T-helper 2 cell (primary cell): Measurements from ENCODE around the gene C1orf35.

Source experiments
- DNase-seq, 5 experiments: peaks; one replicate each; pipeline versions ENCODE4 v3.0.0 to v3.0.0-alpha.2; 2012 to 2022
- total RNA-seq, 2 donors: gene quantifications; one replicate each; lab custom pipeline; 2026; lab: John Stamatoyannopoulos, UW

Gene C1orf35
- total RNA-seq: 21.2 to 30.4 reads per million in 2 donors

DNA sequence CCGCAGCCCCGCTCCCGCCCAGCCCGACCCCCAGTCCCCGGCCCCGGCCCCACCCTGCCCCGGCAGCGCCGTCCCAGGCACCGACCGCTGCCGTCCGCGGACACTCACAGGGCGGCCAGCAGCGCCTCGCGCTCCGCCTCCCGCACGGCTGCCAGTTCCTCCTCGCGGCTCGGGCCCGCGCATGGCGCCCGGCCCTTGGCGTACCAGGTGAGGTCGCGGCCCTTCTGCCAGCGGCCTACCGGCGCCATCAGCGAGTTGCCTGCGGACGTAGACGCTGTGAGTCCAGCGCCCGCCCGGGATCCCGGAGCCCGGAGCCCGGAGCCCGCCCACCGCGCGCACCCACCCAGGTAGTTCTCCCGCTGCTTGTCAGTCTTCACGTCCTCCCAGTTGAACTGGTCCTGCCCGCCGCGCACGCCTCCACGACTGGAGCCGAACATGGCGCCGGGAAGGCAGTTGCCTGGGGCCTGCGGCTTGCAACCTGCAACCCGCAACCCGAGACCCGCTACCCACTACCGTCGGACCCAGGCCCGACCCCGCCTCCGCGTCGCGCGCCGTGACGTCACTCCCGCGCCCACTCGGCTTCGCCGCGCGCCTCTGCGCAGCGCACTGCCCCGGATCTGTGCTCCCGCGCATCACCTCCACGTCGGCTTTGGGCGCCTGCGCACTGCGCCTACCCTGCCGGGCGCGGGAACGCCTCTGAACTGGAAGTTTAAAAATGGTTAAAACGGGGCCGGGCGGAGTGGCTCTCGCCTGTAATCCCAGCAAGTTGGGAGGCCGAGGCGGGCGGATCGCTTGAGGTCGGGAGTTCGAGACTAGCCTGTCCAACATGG lies at the start of gene C1orf35:
C1orf35 (minus strand) TSS at position 535 of the 830 bp plus-strand sequence; CDS start at position 437, 98 bp downstream.
- peak; percentile 89 to 96 (median 92) for DNase-seq

DNA sequence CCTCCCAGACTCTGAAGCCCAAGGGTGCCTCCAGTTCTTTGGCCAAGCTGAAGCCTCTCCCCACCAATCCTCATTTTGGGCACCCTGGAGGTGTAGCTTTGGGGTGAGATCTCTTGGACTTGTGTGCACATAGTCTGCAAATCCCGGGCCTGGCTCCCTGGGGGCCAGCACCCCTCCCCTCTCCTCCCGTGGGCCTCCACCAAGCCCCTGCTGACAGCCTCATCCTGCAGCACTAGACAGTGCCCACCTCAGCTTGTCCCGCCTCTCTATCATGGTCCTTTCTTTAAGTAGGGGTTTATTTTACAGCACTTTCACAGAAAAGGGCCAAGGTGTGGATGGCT lies 49.8 kb upstream of the C1orf35 start:
- no peak for DNase-seq

DNA sequence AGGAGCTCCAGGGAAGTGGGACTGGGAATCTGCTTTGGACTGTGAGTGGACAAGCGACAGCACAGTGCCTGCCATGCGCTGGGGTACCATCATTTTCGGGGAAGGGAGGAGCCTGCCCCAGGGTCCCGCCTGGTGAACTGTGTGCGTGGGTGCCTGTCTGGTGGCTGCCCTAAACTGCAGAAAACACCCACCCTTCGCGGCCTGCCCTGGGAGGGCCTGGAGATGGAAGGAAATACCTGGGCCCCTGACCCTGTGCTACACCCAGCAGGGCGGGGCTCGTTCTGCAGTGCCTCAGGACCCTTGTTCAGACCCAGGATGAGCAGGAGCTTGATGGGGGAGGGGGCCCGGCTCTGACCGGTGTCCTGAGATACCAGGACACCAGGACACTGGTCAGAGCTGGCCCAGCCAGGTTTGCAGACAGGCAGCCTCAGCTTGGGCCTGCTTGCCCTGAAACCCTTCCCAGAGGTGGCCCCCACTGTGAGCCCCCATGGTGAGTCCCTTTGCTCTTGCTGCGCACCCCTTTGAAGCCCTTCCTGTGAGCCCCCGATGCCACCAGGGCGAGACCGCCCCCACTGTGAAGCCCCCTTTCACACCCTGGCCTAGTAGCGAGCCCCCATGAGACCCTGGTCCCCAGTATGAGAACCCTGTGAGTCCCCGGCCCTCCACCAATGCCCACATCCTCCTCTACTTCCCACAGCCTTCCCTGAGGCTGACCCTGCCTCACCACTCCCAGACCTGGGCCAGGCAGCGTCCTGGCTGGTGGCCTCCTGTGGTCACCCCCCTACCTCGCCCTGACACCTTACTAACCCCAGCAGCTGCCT lies 49.2 kb upstream of the C1orf35 start:
- peak in 2 of 5 experiments; percentile 1 to 7 for DNase-seq

DNA sequence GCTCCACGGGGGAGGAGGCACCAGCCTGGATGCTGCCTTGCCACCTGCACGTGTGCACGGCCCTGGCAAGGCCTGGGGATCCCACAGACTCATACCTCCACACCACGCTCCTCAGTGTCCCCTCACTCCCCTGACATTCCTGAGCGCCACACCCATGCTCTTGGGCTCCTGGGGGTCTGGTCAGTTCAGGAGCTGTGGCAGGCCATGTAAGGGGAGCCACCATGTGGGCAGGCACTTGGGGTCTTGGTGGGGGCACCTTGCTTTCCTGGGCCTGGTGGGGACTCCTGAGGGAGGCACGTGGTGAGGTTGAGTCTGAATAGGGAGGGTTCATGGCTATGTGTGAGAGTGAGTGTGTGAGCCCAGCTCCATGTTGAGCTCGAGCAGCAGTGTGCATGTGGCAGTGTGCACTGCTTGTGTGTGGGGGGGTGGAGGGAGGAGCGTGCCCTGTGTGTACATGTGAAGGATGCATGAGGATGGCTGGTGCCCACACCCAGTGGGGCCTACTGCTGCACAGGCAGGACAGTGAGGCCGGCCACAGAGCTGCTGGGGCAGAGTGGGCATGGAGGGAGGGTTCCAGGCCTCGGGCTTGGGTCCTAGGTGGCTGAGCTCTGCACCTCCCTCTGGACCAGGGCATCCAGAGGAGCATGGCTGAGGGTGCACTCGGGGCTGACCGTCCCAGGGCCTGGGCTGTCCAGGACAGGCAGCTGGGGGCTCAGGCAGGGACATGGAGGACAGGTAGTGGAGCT lies 48.2 kb upstream of the C1orf35 start:
- peak in 1 of 5 experiments; percentile 2 for DNase-seq

- DNase-seq: no peak
Measured at GRCh38 chr1:228150461-228151179, 47.5 kb upstream of the C1orf35 start.

GRCh38 chr1:228150120-228150460 lies 47.0 kb upstream of the C1orf35 start:
- no peak for DNase-seq

GRCh38 chr1:228149406-228150119 lies 46.4 kb upstream of the C1orf35 start, which contains the start of gene GJC2:
Gene GJC2, plus strand, starts transcription at chr1:228149930. Its CDS starts 7,829 bp downstream, at chr1:228157759.
- no peak for DNase-seq

DNA sequence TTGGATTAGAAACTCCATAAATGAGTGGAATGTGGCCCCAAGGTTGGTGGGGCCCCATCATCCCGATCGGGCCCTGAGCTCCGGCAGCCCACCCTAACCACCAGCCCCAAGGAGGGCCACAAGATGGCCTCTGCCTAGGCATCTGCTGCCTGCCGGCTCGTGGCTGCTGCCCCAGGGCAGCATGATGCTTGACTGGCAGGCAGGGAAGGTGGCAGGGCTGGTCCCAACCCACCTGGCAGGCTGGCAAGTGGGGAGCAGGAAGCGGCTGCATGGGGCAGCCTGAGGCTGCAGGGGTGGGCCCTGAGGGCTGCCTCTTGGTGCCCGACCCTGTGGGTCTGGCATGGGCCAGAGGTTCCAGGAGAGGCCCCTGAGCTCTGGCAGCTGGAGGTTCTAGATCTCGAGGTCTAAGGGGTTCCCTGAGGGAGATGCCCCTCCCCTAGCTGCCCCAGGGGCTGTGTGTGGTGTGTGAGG lies 45.8 kb upstream of the C1orf35 start:
- DNase-seq: peak in 1 of 5 experiments; percentile 9

DNA sequence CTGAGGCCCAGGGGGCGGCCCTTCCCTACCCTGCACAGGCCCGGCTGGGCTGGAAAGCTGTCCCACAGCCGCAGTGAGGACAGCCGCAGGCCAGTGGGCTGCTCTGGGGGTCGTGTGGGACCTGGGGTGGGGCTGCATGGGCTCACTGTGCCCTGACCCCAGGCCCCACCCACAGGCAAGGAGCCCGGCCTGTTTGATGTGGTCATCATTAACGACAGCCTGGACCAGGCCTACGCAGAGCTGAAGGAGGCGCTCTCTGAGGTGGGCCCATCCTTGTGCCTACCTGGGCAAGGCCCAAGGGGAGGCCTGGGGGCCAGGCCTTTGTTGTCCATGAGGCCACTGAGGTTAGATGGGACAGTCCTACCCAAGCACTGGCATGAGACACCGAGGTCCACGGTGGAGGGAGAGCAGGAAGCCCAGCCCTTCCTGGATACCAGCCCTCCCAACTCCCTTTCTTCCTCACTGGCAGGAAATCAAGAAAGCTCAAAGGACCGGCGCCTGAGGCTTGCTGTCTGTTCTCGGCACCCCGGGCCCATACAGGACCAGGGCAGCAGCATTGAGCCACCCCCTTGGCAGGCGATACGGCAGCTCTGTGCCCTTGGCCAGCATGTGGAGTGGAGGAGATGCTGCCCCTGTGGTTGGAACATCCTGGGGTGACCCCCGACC lies 45.2 kb upstream of the C1orf35 start:
- DNase-seq: peak in 1 of 5 experiments; percentile 10

DNA sequence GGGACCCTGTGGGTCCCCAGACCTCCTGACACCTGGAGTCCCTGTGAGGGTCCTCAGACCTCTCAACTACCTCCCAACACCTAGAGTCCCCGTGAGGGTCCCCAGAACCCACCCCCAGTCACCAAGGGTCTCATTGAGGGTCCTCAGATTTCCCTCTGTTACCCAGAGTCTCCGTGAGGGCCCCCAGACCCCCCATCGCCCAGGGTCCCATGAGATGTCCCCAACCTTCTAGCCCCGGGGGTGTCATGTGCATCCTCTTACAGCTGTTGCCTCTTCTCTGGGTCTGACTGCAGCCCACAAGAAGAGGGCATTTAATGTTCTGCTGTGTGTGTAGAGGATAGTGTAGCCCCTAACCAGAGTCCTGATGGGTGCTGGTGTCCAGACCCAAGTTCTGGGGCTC lies 44.6 kb upstream of the C1orf35 start:
- DNase-seq: no peak

DNA sequence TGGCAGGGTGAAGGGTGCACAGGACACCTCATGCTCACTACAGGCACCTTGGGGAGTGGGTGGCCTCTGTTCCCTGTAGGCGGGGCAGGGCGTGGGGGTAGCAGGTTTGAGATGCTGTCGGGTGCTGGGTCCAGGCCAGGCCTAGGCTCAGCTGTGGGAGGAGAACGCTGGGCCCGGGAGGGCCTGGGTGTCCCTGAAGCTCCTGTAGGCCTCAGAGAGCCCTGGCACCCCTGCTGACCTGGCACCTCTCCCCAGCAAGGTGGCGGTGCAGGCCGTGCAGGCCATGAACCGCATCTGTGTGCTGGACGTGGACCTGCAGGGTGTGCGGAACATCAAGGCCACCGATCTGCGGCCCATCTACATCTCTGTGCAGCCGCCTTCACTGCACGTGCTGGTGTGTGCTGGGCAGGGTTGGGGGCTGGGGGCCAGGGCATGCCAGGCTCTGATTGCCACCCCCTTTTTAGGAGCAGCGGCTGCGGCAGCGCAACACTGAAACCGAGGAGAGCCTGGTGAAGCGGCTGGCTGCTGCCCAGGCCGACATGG lies 44.1 kb upstream of the C1orf35 start:
- peak in 1 of 5 experiments; percentile 5 for DNase-seq

DNA sequence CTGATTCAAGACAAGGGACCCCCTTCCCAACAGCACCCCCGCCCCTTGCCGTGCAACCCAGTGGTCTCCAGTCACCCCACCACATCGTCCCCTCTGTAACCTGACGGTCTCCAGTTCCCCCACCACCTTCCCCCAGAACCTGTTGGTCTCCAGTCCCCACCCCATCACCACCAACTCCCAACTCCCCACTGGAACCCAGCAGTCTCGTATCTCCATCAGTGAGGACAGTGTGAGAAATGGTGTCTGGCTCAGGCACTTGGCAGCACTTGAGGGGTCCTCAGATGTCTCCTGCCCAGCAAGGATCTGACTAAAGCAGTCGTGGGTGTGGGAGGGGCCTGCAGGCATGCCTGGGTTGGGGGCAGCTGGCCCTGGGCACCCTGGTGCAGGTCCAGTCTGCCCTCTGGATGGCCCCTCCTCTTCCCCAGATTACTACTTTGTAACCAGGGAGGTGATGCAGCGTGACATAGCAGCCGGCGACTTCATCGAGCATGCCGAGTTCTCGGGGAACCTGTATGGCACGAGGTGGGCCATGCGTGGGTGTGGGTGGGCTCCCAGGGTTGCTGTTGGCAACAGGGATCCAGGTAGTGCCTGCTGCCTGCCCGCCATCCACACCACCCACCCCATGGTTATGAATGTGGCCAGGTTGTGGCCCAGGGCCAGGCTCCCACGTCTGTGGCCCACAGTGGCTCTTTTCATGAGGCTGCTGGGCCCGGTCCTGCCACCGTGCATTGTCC lies 43.5 kb upstream of the C1orf35 start:
- no peak for DNase-seq

- DNase-seq: no peak
Measured at GRCh38 chr1:228145463-228146416, 42.6 kb upstream of the C1orf35 start.

DNA sequence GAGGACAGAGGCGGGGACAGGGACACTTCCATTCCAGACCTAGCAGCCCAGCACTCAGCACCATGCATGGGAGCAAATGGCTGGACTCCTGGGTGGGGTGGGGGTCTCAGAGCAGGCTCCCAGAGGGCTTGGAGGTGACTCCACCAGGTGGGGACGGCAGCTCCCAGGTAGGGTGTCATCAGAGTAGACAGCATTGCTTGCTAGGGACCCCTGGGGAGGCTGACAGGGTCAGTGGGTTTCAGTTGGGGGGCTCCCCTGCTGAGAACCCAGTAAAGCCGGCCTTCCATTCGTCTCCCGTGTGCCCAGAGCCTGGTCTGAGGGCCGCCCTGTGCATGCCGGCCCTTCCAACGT lies 41.8 kb upstream of the C1orf35 start:
- no peak for DNase-seq

GRCh38 chr1:228144193-228144992 lies 41.3 kb upstream of the C1orf35 start:
- no peak for DNase-seq

DNA sequence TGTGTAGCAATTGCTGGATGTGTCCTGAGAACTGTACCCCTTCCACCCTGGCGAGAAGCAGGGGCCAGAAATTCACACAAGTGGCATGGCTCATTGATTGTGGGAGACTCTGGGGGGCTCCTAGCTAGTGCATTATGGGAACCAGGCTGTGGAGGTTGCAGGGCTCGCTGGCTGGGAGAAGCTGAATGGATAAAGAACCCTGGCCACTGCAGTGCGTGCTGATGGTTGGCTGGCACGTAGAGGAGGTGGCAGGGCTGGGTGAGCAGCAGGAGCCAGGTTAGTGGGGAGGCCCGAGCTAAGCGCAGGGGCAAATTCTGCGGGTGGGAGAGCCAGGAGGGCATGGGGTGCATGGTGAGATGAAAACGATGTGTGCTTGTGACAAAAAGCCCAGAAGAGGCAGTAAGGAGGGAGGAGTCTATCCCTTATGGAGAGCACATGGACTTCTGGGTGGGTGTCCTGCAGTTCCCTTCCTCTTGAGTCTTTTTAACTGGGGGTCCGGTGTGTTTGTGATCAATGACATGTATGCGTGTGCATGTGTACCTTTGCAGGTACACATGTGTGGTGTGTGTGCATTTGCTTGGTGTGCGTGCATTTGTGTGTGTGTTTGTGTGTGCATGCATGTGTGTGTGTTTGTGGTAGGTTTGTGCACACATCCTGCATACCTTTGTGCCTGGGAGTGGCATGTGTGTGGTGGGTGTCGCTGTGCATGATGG lies 40.5 kb upstream of the C1orf35 start:
- no peak for DNase-seq

DNA sequence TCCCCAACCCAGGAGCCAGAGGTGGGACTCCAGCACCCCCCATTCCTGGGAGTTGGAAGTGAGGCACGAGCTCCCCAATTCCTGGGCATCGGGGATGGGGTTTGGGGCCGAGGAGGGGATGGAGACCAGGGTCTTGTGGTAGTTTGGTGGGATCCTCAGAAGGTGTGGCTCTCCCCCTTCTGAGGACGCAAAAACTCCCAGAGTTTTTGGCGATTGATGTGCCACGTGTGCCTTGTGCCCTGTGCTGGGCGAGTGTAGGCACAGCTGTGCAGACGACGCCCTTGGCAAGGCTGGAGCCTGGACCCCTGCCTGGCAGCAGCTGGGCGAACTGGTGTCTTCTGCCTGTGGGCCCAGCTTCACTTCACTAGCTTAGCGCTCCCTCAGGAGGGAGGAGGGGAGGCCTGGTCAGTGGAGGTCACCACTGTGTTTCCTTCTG lies 39.6 kb upstream of the C1orf35 start:
- no peak for DNase-seq
